ENCODE results near the gene NOL12.

- TF ChIP-seq CTCF (IDR thresholded peaks at IDR 0.05) (no peak), MXI1 (IDR thresholded peaks at IDR 0.05; ENCODE audit: low read depth, low read length) (no peak), EZH2phosphoT487 (IDR thresholded peaks at IDR 0.05; ENCODE audit: borderline replicate concordance, low read depth) (no peak), FOXM1 (IDR thresholded peaks at IDR 0.05; ENCODE audit: low read depth) (no peak), TAF1 (IDR thresholded peaks at IDR 0.05; ENCODE audit: borderline replicate concordance, low read depth, low read length) (no peak), MAX (IDR thresholded peaks at IDR 0.05; ENCODE audit: low read depth) (no peak), SMC3 (IDR thresholded peaks at IDR 0.05; ENCODE audit: low read depth, low read length) (no peak), REST (IDR thresholded peaks at IDR 0.05; ENCODE audit: low read depth, low read length) (no peak), ZBTB33 (IDR thresholded peaks at IDR 0.05; ENCODE audit: borderline replicate concordance, low read depth) (no peak), RCOR1 (IDR thresholded peaks at IDR 0.05; ENCODE audit: low read length) (no peak), GATA2 (CRISPR knock-in tag; IDR thresholded peaks at IDR 0.05) (no peak), NRF1 (IDR thresholded peaks at IDR 0.05; ENCODE audit: low read depth, low read length) (no peak), TEAD4 (IDR thresholded peaks at IDR 0.05; ENCODE audit: borderline replicate concordance, insufficient read depth) (no peak), PBX3 (IDR thresholded peaks at IDR 0.05) (no peak)
These were observed 42.5 kb downstream of the NOL12 start for GRCh38 chr22:37728620-37729019.

All from SK-N-SH (cell line).